Tibial nerve (tissue), 4 donors: ENCODE data around the gene QRFPR. TPM values are rescaled to one million over a fixed set of nuclear protein-coding genes. Genes with fewer than 3 reads are reported as not detected.

Experiments used
- DNase-seq, 2 donors: peaks; one replicate each; pipeline ENCODE4 v3.0.0-alpha.2; 2019; ENCODE audit warnings: low spot score in 2 of 2
- H3K27ac ChIP-seq, 4 donors: fragments of 200-600 bp; sonication (generic) in 3 of 4; one replicate each; pipeline ENCODE4 v1.5.1; 2017 to 2019; ENCODE audit warnings: mild to moderate bottlenecking in 1 of 4
- H3K27me3 ChIP-seq, 2 donors: fragments of 200-600 bp; sonication (generic) in 1 of 2; one replicate each; pipeline versions ENCODE4 v1.5.1 to v1.6.0; 2017 to 2019
- H3K36me3 ChIP-seq, 3 donors: fragments of 200-600 bp; sonication (generic); one replicate each; pipeline ENCODE4 v1.5.1; 2018 to 2019
- H3K4me1 ChIP-seq, 4 donors: fragments of 200-600 bp; sonication (generic) in 3 of 4; one replicate each; pipeline ENCODE4 v1.5.1; 2017 to 2019
- H3K4me3 ChIP-seq, 4 donors: fragments of 200-600 bp; sonication (generic) in 3 of 4; one replicate each; pipeline ENCODE4 v1.5.1; 2017 to 2019; ENCODE audit warnings: mild to moderate bottlenecking in 1 of 4, moderate library complexity in 1 of 4
- H3K9me3 ChIP-seq, 4 donors: fragments of 200-600 bp; sonication (generic) in 3 of 4; one replicate each; pipeline ENCODE4 v1.5.1; 2017 to 2019
- CTCF ChIP-seq, 5 experiments: fragments of 200-600 bp in 3 of 5; fragments of 450-650 bp in 2 of 5; sonication (generic) in 3 of 5; IDR thresholded peaks; one replicate each; pipeline ENCODE4 v1.5.1; 2016 to 2019; ENCODE audit warnings: antibody characterized with exemption in 5 of 5, mild to moderate bottlenecking in 3 of 5, moderate library complexity in 2 of 5
- EP300 ChIP-seq, 2 donors: sonication (generic); formaldehyde crosslinking; IDR thresholded peaks; one replicate each; pipeline ENCODE4 v1.6.1; 2017; ENCODE audit warnings: antibody characterized with exemption in 2 of 2, mild to moderate bottlenecking in 1 of 2
- POLR2A ChIP-seq, 2 donors: fragments of 450-650 bp; IDR thresholded peaks; one replicate each; pipeline ENCODE4 v1.6.1; 2017; ENCODE audit warnings: antibody characterized with exemption in 2 of 2, mild to moderate bottlenecking in 2 of 2, moderate library complexity in 2 of 2
- WGBS, 2 donors: methylation state at CpG; one replicate each; pipeline ENCODE4 v1.1.5; 2018; 5-methylcytosine and 5-hydroxymethylcytosine counted together
- total RNA-seq, 4 donors: library from RNA; depleted of rRNA; stranded (reverse); fragments of >200 nt; gene quantifications; one replicate each; pipeline ENCODE4 v1.1.0, GENCODE V29; 2016

QRFPR gene
- total RNA-seq, 4 donors from 2014 or later = not detected

- no peaks in the 10 kb centered on the region for H3K27me3 ChIP-seq
- no peaks in the 10 kb centered on the region for H3K36me3 ChIP-seq
- 77 to 87% methylated on average over 4 of the region's 4 CpGs for WGBS, 2 donors
- no peaks in the 10 kb centered on the region for H3K9me3 ChIP-seq
- no peaks in the 10 kb centered on the region for H3K4me1 ChIP-seq
- DNase-seq = no peak
- H3K4me3 ChIP-seq = no peak overlapping the region
- TF ChIP-seq CTCF (IDR thresholded peaks at IDR 0.05) = no peak
- TF ChIP-seq POLR2A (IDR thresholded peaks at IDR 0.05) = no peak
- TF ChIP-seq EP300 (IDR thresholded peaks at IDR 0.05) = no peak
- H3K27ac ChIP-seq = no peak overlapping the region
These were observed 19.8 kb upstream of the QRFPR start for GRCh38 chr4:121400632-121401031.

DNA sequence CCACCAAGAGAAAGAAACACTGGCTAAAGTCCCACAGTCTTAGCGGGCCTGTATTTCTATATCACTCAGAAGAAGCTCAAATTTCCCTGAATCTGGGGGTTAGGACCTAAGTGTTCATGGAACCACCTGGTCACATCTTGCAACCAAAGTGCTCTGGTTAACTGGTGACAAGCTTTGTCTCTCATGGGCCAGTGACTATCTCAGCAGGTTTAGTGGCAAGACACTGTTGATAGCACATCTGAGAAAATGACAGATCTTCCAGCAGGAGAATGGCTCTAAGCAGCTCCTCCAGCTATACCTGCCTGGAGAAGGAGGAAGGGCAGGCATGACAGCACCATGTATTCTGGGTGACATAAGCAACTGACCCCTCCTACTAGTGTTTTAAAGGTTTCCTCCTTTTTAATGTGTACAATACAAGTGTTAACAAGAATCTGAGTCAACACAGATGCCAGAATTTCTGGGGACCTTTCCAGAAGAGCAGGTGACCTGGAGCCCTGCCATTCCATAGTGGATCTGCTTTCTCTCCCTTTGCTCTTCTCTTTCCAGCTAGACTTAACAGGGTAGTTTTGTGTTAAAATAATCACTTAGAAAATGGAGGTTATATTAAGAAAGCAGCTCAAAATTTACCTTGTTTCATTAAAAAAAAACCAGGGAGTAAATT lies 17.3 kb upstream of the QRFPR start:
- 28 to 63% methylated on average over 1 of the region's 1 CpG for WGBS, 2 donors

DNA sequence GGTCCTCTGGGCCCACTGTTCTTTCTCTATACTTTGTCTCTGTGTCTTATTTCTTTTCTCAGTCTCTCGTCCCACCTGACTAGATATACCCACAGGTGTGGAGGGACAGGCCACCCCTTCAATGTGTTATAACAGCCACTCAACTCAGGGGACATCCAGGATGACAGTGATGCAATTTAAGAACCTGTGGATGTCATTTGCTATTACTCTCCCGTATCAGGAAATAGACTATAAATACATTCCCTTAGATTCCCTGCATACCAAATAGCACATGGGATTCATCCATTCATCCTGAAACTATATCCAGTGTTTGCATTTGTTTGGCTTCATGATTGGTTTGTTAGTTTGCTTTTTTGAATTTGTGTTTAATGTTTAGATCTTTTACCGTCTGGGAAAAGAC lies 16.6 kb upstream of the QRFPR start:
- Histone ChIP-seq H3K36me3 (no peaks in the 10 kb centered on the region), H3K4me1 (no peaks in the 10 kb centered on the region), H3K27me3 (no peaks in the 10 kb centered on the region), H3K4me3 (no peak overlapping the region), H3K27ac (no peak overlapping the region), H3K9me3 (no peaks in the 10 kb centered on the region)
- TF ChIP-seq POLR2A (IDR thresholded peaks at IDR 0.05) (no peak), EP300 (IDR thresholded peaks at IDR 0.05) (no peak), CTCF (IDR thresholded peaks at IDR 0.05) (no peak)
- DNase-seq = no peak
- WGBS, 2 donors = 46 to 61% methylated on average over 3 of the region's 3 CpGs

More for the DNA sequence above, 17.3 kb upstream of the QRFPR start:
- DNase-seq = no peak
- no peak for TF ChIP-seq EP300 (IDR thresholded peaks at IDR 0.05)
- no peak for TF ChIP-seq CTCF (IDR thresholded peaks at IDR 0.05)
- no peaks in the 10 kb centered on the region for H3K4me1 ChIP-seq
- H3K4me3 ChIP-seq = no peak overlapping the region
- no peaks in the 10 kb centered on the region for H3K27me3 ChIP-seq
- no peaks in the 10 kb centered on the region for H3K36me3 ChIP-seq
- H3K27ac ChIP-seq = no peak overlapping the region
- no peaks in the 10 kb centered on the region for H3K9me3 ChIP-seq

DNA sequence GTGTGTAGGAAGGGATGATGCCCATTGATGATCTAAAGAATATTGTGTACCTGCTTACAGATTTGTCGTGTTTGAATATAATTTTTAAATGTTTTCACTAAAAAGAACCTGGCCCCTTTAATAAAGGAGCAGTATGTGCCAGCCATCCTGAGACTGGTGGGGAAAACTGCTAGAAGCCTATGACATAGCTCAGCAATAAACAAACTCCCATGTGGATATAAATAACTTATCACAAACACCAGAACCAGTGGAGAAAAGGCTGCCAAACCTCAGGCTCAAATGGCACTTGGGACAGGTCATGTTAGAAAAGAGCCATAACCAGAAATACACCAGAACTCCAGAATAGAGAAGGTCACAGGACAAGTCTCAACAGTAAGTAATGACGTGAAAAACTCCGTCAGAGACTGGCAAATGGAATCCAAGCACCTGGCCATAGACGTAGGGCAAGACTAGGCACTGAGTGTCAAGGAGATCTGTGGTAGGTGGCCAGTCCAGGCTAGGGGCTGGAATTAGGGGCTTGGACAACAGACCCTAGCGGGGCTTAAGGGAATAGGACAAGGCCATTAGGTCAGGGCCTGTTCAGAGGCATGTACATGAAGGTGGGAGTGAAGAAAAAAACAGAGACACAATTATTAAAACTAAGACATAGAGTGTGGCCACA lies 11.7 kb upstream of the QRFPR start:
- no peak for DNase-seq
- H3K27me3 ChIP-seq = no peaks in the 10 kb centered on the region
- no peak overlapping the region for H3K27ac ChIP-seq
- WGBS, 2 donors = 66 to 68% methylated on average over 5 of the region's 5 CpGs
- no peaks in the 10 kb centered on the region for H3K9me3 ChIP-seq
- no peak for TF ChIP-seq POLR2A (IDR thresholded peaks at IDR 0.05)
- TF ChIP-seq EP300 (IDR thresholded peaks at IDR 0.05) = no peak
- TF ChIP-seq CTCF (IDR thresholded peaks at IDR 0.05) = no peak
- H3K4me1 ChIP-seq = no peaks in the 10 kb centered on the region
- no peak overlapping the region for H3K4me3 ChIP-seq
- H3K36me3 ChIP-seq = no peaks in the 10 kb centered on the region

DNA sequence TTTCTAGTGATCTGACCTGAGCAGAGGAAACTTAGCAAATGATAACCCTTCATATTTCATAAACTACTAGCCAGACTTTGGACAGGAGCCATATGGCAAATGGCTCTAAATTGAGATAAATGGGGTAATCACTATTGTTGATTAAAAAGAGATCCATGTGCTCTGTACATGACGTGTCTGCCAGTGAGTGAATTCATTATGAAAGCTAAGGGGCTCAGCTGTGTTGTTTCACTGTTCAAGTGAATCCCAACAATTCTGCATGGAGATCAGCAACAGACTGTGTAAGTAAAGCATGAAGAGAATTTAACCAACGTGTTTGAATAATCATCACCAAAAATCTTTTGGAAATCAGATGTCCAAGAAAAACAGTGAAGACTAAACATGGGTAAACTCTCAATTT lies 9.5 kb upstream of the QRFPR start:
- TF ChIP-seq POLR2A (IDR thresholded peaks at IDR 0.05) = no peak
- TF ChIP-seq CTCF (IDR thresholded peaks at IDR 0.05) = no peak
- no peak for TF ChIP-seq EP300 (IDR thresholded peaks at IDR 0.05)
- Histone ChIP-seq H3K4me1 (no peaks in the 10 kb centered on the region), H3K4me3 (no peak overlapping the region), H3K9me3 (no peaks in the 10 kb centered on the region), H3K27ac (no peak overlapping the region), H3K36me3 (no peaks in the 10 kb centered on the region), H3K27me3 (no peaks in the 10 kb centered on the region)
- WGBS, 2 donors = 30 to 52% methylated on average over 2 of the region's 2 CpGs
- DNase-seq = no peak
